NB4 (cell line): ENCODE measurements around the gene CDK9.

ENCODE experiments used
- CTCF ChIP-seq: IDR thresholded peaks from one replicate; pipeline ENCODE4 v1.5.1; 2012; ENCODE audit warnings: low read depth, low read length
- MAX ChIP-seq: IDR thresholded peaks from 2 replicates; pipeline ENCODE4 v1.6.1; 2011; ENCODE audit warnings: low read depth, low read length
- MYC ChIP-seq: IDR thresholded peaks from 2 replicates; pipeline ENCODE4 v1.6.1; 2011; ENCODE audit warnings: low read depth, low read length
- POLR2A ChIP-seq: IDR thresholded peaks from 2 replicates; pipeline ENCODE4 v1.6.1; 2011; ENCODE audit warnings: mild to moderate bottlenecking; ENCODE audit not compliant: insufficient read length; ENCODE audit errors: extremely low read depth

GRCh38 chr9:127806871-127807270 is 21.0 kb downstream of the CDK9 start:
- no peak for TF ChIP-seq CTCF
- TF ChIP-seq POLR2A: no peak
- no peak for TF ChIP-seq MAX
- TF ChIP-seq MYC: no peak
